Measurements from ENCODE around the gene HSD3B7.

Gene HSD3B7

GRCh38 chr16:30990105-30990504 lies 5.1 kb downstream of the HSD3B7 start:
- Histone ChIP-seq H3K4me1 (peaks cover 6% of the 10 kb centered on the region), H3K27me3 (no peaks in the 10 kb centered on the region), H3K4me2 (no peak overlapping the region), H3K9me3 (no peaks in the 10 kb centered on the region), H3K36me3 (peaks cover 31% of the 10 kb centered on the region), H3K4me3 (no peak overlapping the region), H4K20me1 (no peaks in the 10 kb centered on the region), H3K27ac (no peak overlapping the region), H3K9ac (no peak overlapping the region)
- TF ChIP-seq Cebpa-rat (IDR thresholded peaks at IDR 0.05): no peak

- H3K27me3 ChIP-seq: no peaks in the 10 kb centered on the region
- peaks cover 24% of the 10 kb centered on the region for H3K36me3 ChIP-seq
- H3K4me1 ChIP-seq: no peaks in the 10 kb centered on the region
- H3K9me3 ChIP-seq: no peaks in the 10 kb centered on the region
- no peak for TF ChIP-seq Cebpa-rat (IDR thresholded peaks at IDR 0.05)
- no peak overlapping the region for H3K27ac ChIP-seq
- no peak overlapping the region for H3K4me3 ChIP-seq
- no peak overlapping the region for H3K4me2 ChIP-seq
- H4K20me1 ChIP-seq: no peaks in the 10 kb centered on the region
- no peak overlapping the region for H3K9ac ChIP-seq
Measured at GRCh38 chr16:30991052-30991451, 6.0 kb downstream of the HSD3B7 start.

GRCh38 chr16:30992276-30992780 lies 7.3 kb downstream of the HSD3B7 start:
- no peak overlapping the region for H3K4me3 ChIP-seq
- no peaks in the 10 kb centered on the region for H3K4me1 ChIP-seq
- no peak overlapping the region for H3K27ac ChIP-seq
- no peak for TF ChIP-seq Cebpa-rat (IDR thresholded peaks at IDR 0.05)
- no peak overlapping the region for H3K4me2 ChIP-seq
- no peaks in the 10 kb centered on the region for H3K27me3 ChIP-seq
- H3K9ac ChIP-seq: no peak overlapping the region
- H3K9me3 ChIP-seq: no peaks in the 10 kb centered on the region
- no peaks in the 10 kb centered on the region for H4K20me1 ChIP-seq
- H3K36me3 ChIP-seq: peaks cover 12% of the 10 kb centered on the region

GRCh38 chr16:30992931-30993816 lies 8.2 kb downstream of the HSD3B7 start:
- TF ChIP-seq Cebpa-rat (IDR thresholded peaks at IDR 0.05): no peak
- H3K4me2 ChIP-seq: no peak overlapping the region
- H3K27ac ChIP-seq: no peak overlapping the region

GRCh38 chr16:30995927-30996323 lies 10.9 kb downstream of the HSD3B7 start:
- H4K20me1 ChIP-seq: no peaks in the 10 kb centered on the region
- no peak for TF ChIP-seq Cebpa-rat (IDR thresholded peaks at IDR 0.05)
- no peaks in the 10 kb centered on the region for H3K27me3 ChIP-seq
- H3K27ac ChIP-seq: no peak overlapping the region
- no peak overlapping the region for H3K4me3 ChIP-seq
- no peak overlapping the region for H3K9ac ChIP-seq
- H3K36me3 ChIP-seq: no peaks in the 10 kb centered on the region; the same call in 1 of the 2 replicates
- H3K4me2 ChIP-seq: no peak overlapping the region
- H3K9me3 ChIP-seq: no peaks in the 10 kb centered on the region
- H3K4me1 ChIP-seq: no peaks in the 10 kb centered on the region

More at GRCh38 chr16:30992931-30993816, 8.2 kb downstream of the HSD3B7 start:
- no peaks in the 10 kb centered on the region for H3K27me3 ChIP-seq
- H4K20me1 ChIP-seq: no peaks in the 10 kb centered on the region
- no peak overlapping the region for H3K4me3 ChIP-seq
- H3K9ac ChIP-seq: no peak overlapping the region
- H3K9me3 ChIP-seq: no peaks in the 10 kb centered on the region
- no peaks in the 10 kb centered on the region for H3K4me1 ChIP-seq
- peaks cover 3% of the 10 kb centered on the region; the same call in 1 of the 2 replicates for H3K36me3 ChIP-seq

GRCh38 chr16:30996324-30996984 lies 11.4 kb downstream of the HSD3B7 start:
- no peaks in the 10 kb centered on the region for H4K20me1 ChIP-seq
- no peak overlapping the region for H3K9ac ChIP-seq
- H3K9me3 ChIP-seq: no peaks in the 10 kb centered on the region
- H3K4me2 ChIP-seq: peak overlapping the region; percentile 59
- no peak overlapping the region for H3K27ac ChIP-seq
- H3K4me3 ChIP-seq: no peak overlapping the region
- no peaks in the 10 kb centered on the region for H3K27me3 ChIP-seq
- no peaks in the 10 kb centered on the region for H3K4me1 ChIP-seq
- no peaks in the 10 kb centered on the region for H3K36me3 ChIP-seq
- no peak for TF ChIP-seq Cebpa-rat (IDR thresholded peaks at IDR 0.05)

GRCh38 chr16:30996985-30997724 lies 12.1 kb downstream of the HSD3B7 start:
- no peak overlapping the region for H3K27ac ChIP-seq
- no peak overlapping the region for H3K4me3 ChIP-seq
- no peak overlapping the region for H3K9ac ChIP-seq
- H3K4me2 ChIP-seq: peak overlapping the region; percentile 59
- no peak for TF ChIP-seq Cebpa-rat (IDR thresholded peaks at IDR 0.05)
- no peaks in the 10 kb centered on the region for H4K20me1 ChIP-seq
- no peaks in the 10 kb centered on the region for H3K36me3 ChIP-seq
- H3K4me1 ChIP-seq: no peaks in the 10 kb centered on the region
- no peaks in the 10 kb centered on the region for H3K9me3 ChIP-seq
- H3K27me3 ChIP-seq: no peaks in the 10 kb centered on the region

GRCh38 chr16:30997725-30998711 lies 13.0 kb downstream of the HSD3B7 start:
- Histone ChIP-seq H3K4me3 (no peak overlapping the region), H3K27ac (no peak overlapping the region), H3K9ac (no peak overlapping the region)

More at GRCh38 chr16:30997725-30998711, 13.0 kb downstream of the HSD3B7 start:
- H3K4me2 ChIP-seq: no peak overlapping the region
- TF ChIP-seq Cebpa-rat (IDR thresholded peaks at IDR 0.05): no peak
- H3K36me3 ChIP-seq: no peaks in the 10 kb centered on the region
- no peaks in the 10 kb centered on the region for H3K4me1 ChIP-seq
- H3K27me3 ChIP-seq: no peaks in the 10 kb centered on the region
- H4K20me1 ChIP-seq: no peaks in the 10 kb centered on the region
- no peaks in the 10 kb centered on the region for H3K9me3 ChIP-seq
